K562 (cell line): ENCODE measurements around the gene CMTM8. TPM values are rescaled to one million over a fixed set of nuclear protein-coding genes. Genes with fewer than 3 reads are reported as not detected.

Source experiments
- ATAC-seq: fragments of 200-7000 bp; cut with Tn5 transposase; 3 replicates; pipeline ENCODE4 v1.9.1; 2020; ENCODE audit warnings: moderate library complexity
- BruUV-seq: library from RNA; stranded (reverse); fragments of 400-500 nt; replicated peaks from 2 replicates; lab custom pipeline; 2021; lab: Mats Ljungman, UMichigan
- CTCF ChIA-PET: fragments of 300-600 bp; formaldehyde crosslinking; extraction: SDS; loops from one replicate; lab custom pipeline; 2021; ENCODE audit warnings: low intra/inter-chr PET ratio; lab: Yijun Ruan, JAX
- POLR2A ChIA-PET: fragments of 300-600, 350-650 bp; sonication (Branson Sonifier 250); formaldehyde crosslinking; extraction: SDS; loops from one replicate; lab custom pipeline; 2021; ENCODE audit warnings: antibody characterized with exemption, inconsistent platforms; lab: Yijun Ruan, JAX
- DNase-seq, 4 experiments: peaks; one replicate each; pipeline versions ENCODE4 v3.0.0 to v3.0.0-alpha.2; 2011 to 2018; ENCODE audit warnings: low spot score in 3 of 4, mixed read lengths in 3 of 4; ENCODE audit errors: extremely low read depth in 1 of 4
- FAIRE-seq: peaks from 2 replicates; lab custom pipeline; 2011; peaks lifted over from hg19 to GRCh38; lab: Jason Lieb, UNC
- H2AFZ ChIP-seq: 2 replicates; pipeline ENCODE4 v1.6.0; 2011; ENCODE audit warnings: low read depth, low read length, control low read depth, inconsistent platforms
- H3K27ac ChIP-seq: fragments of 200-600 bp; 3 replicates; pipeline ENCODE4 v1.8.0; 2011; ENCODE audit warnings: low read depth, mild to moderate bottlenecking, control low read depth, inconsistent platforms, low read length, moderate library complexity, mixed read lengths; ENCODE audit errors: extremely low read depth
- H3K27me3 ChIP-seq, 2 experiments: fragments of 300-600 bp in 1 of 2; 2 replicates in 1 of 2; 3 replicates in 1 of 2; pipeline versions ENCODE4 v1.6.0 to v1.8.0; 2011; ENCODE audit warnings: inconsistent platforms in 2 of 2, low read length in 2 of 2, mild to moderate bottlenecking in 1 of 2, mixed read lengths in 1 of 2, moderate library complexity in 1 of 2; ENCODE audit not compliant: control insufficient read depth in 2 of 2, insufficient read depth in 2 of 2
- H3K36me3 ChIP-seq: fragments of 300-600 bp; 3 replicates; pipeline ENCODE4 v1.8.0; 2011; ENCODE audit warnings: mild to moderate bottlenecking, low read length, inconsistent platforms; ENCODE audit not compliant: control insufficient read depth, insufficient read depth
- H3K4me1 ChIP-seq, 2 experiments: fragments of 200-600 bp in 1 of 2; replicated peaks in 1 of 2; 2 replicates in 1 of 2; 3 replicates in 1 of 2; pipeline versions ENCODE4 v1.5.1 to v1.8.0; 2011; ENCODE audit warnings: inconsistent platforms in 2 of 2, low read length in 2 of 2, mild to moderate bottlenecking in 1 of 2, mixed read lengths in 1 of 2, moderate library complexity in 1 of 2; ENCODE audit not compliant: control insufficient read depth in 2 of 2, insufficient read depth in 2 of 2
- H3K4me2 ChIP-seq: 2 replicates; pipeline ENCODE4 v1.6.1; 2011; ENCODE audit warnings: low read length, control low read depth, inconsistent platforms, mixed read lengths; ENCODE audit not compliant: insufficient read depth
- H3K4me3 ChIP-seq: fragments of 200-600 bp; sonication (generic), shearing (Covaris generic); 2 replicates; pipeline ENCODE4 v1.5.1; 2016; ENCODE audit warnings: control low read depth, inconsistent platforms
- H3K79me2 ChIP-seq: fragments of 200-600 bp; 3 replicates; pipeline ENCODE4 v1.8.0; 2011; ENCODE audit warnings: low read length, inconsistent platforms; ENCODE audit not compliant: control insufficient read depth, insufficient read depth
- H3K9ac ChIP-seq, 2 experiments: 2 replicates each; pipeline versions ENCODE4 v1.6.0 to v1.6.1; 2011; ENCODE audit warnings: low read depth in 2 of 2, low read length in 2 of 2, control low read depth in 1 of 2, inconsistent platforms in 1 of 2, mild to moderate bottlenecking in 1 of 2, mixed read lengths in 1 of 2; ENCODE audit not compliant: insufficient read depth in 1 of 2
- H3K9me1 ChIP-seq: one replicate; pipeline ENCODE4 v1.6.0; 2011; ENCODE audit warnings: inconsistent platforms, mild to moderate bottlenecking, low read length, moderate library complexity; ENCODE audit not compliant: control insufficient read depth, insufficient read depth
- H3K9me3 ChIP-seq: replicated peaks from 2 replicates; pipeline ENCODE4 v1.5.1; 2011; ENCODE audit warnings: low read depth, low read length, inconsistent platforms; ENCODE audit not compliant: control insufficient read depth, insufficient read depth
- H4K20me1 ChIP-seq: replicated peaks from 2 replicates; pipeline ENCODE4 v1.6.1; 2011; ENCODE audit warnings: low read length, inconsistent platforms, mixed read lengths; ENCODE audit not compliant: control insufficient read depth, insufficient read depth
- FOXK2 ChIP-seq, 2 experiments: fragments of 450-650 bp; IDR thresholded peaks in 1 of 2; conservative IDR thresholded peaks in 1 of 2; 2 replicates each; pipeline ENCODE4 v1.6.1; 2016; ENCODE audit warnings: low read depth in 2 of 2, mild to moderate bottlenecking in 1 of 2
- RHOXF2B ChIP-seq: fragments of 250-450 bp; sonication (Bioruptor Pico); conservative IDR thresholded peaks from 2 replicates; pipeline ENCODE4 v1.5.1; 2021
- SIN3A ChIP-seq, 2 experiments: fragments of 150-350 bp in 1 of 2; IDR thresholded peaks; 2 replicates each; pipeline ENCODE4 v1.6.1; 2011 to 2016; ENCODE audit warnings: borderline replicate concordance in 2 of 2, low read depth in 2 of 2, low read length in 2 of 2, mild to moderate bottlenecking in 2 of 2, moderate library complexity in 2 of 2; ENCODE audit not compliant: control insufficient read depth in 1 of 2
- TFAM ChIP-seq: fragments of 250-450 bp; sonication (Bioruptor Pico); conservative IDR thresholded peaks from 2 replicates; pipeline ENCODE4 v1.5.0; 2021; ENCODE audit warnings: mild to moderate bottlenecking, moderate library complexity
- ZNF143 ChIP-seq: sonication (generic); formaldehyde crosslinking; IDR thresholded peaks from 2 replicates; pipeline ENCODE4 v1.9.0; 2022; ENCODE audit warnings: mild to moderate bottlenecking, missing genetic modification reagents
- WGBS: fragments of 100-300 bp; shearing (Covaris generic); methylation state at CpG from one replicate; pipeline ENCODE4 v1.1.6; 2016; ENCODE audit warnings: low coverage, mixed read lengths; ENCODE audit not compliant: insufficient coverage; ENCODE audit errors: missing lambda C conversion rate; 5-methylcytosine and 5-hydroxymethylcytosine counted together
- in situ Hi-C: fragments of 300-500 bp; cut with MboI; formaldehyde crosslinking; loops from 4 replicates; pipeline ENCODE4 v1.15.0; 2018; ENCODE audit warnings: inconsistent platforms, mixed read lengths
- intact Hi-C: fragments of 100-400 bp; cut with micrococcal nuclease; formaldehyde crosslinking; loops from 2 replicates; pipeline ENCODE4 v1.14.2; 2022
- polyA plus RNA-seq, 8 experiments: library from polyadenylated mRNA; depleted of rRNA in 4 of 8; stranded (reverse) in 5 of 8; unstranded in 3 of 8; fragments of >200 nt; fragmentation: Nextera tagmentation in 2 of 8; fragmentation: Illumina TruSeq in 1 of 8; extraction: Ambion mirVana in 2 of 8; extraction: Trizol in 1 of 8; gene quantifications; 2 replicates each; pipeline versions ENCODE4 v1.2.1 to v1.2.3, GENCODE V29; 2011 to 2014; ENCODE audit warnings: inconsistent platforms in 1 of 8, missing spikeins in 1 of 8
- total RNA-seq, 7 experiments: library from RNA; depleted of rRNA in 6 of 7; stranded (reverse); fragments of >200 nt in 6 of 7; fragmentation: Illumina TruSeq in 2 of 7; extraction: Trizol in 2 of 7; gene quantifications; 2 replicates each; pipeline versions ENCODE4 v1.2.1 to v1.2.3, GENCODE V29; 2011 to 2021; ENCODE audit warnings: low replicate concordance in 1 of 7
- TF ChIP-seq, protein P1 (sequence below), 2 experiments: fragments of 450-650 bp; IDR thresholded peaks; 2 replicates each; pipeline ENCODE4 v1.6.1; 2018; ENCODE audit warnings: mild to moderate bottlenecking in 2 of 2, low read depth in 1 of 2; ENCODE audit not compliant: partially characterized antibody in 2 of 2

CMTM8 gene
- total and polyA plus RNA-seq, 9 of the 15 experiments (the other 6 are each of a cell fraction or from before 2014, with no cell fraction given), result not detected

DNA sequence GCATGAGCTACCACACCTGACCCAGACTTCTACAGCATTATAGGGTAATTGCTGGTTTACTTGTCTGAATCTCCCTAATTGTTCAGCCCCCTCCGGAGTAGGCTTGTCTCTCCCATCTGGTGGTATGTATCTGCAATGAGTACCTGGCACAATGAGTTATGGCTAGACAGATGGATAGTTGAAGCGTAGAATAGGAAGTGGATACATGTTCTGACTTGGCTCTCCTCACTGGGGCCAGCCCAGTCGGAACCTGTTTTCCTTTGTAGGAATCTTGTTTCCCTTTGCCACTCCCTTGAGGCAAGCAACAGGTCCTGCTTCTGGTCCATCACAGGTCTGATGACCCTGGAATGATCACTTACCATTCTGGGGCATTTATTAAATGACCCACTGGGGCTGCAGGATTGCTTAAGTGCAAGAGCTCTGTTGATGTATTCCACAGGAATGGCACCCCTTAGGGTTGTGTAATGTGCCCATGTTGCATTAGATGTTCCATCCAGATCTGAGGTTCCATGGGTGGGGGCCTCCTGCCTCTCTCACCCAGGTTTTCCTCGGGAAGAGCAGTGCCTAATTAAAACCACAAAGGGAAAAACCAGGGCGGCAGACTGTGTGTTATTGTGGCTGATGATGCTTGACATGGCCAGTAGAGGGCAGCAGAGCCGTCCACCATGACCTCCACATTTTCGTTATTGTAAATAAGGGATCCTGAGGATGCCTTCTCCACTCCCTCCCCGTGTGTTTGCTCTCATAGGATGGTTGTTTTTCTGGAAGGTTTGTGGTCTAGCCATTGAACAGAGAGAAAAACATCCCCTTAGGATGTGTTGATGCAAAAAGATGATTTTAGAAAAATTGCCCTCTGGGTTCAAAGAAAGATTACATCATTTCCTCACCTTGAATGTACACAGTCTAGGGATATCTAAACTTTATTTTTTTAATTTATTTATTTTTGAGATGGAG, 58.0 kb downstream of the CMTM8 start (continued):
- TF ChIP-seq FOXK2 (conservative IDR thresholded peaks at IDR 0.05 in 1 of 2, IDR thresholded peaks at IDR 0.05 in 1 of 2; ENCODE audit: low read depth in 2 of 2), result peak; percentile 95

DNA sequence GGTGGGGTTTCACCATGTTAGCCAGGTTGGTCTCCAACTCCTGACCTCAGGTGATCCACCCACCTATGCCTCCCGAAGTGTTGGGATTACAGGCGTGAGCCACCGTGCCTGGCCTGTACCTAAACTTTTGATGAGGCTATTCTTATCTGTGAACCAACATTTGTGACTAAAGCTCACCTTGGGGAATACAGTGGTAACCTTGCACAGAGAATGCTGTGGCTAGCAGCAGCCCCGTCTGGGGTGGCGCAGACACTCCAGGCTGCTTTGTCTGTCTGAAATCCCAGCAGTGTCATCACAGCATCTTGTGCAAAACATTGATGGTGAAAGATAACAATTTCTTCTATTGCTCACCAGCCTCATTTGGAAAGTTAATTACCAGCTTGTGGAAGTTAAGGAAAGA, 58.9 kb downstream of the CMTM8 start:
- H4K20me1 ChIP-seq, result no peaks in the 10 kb centered on the region
- H3K36me3 ChIP-seq, result no peaks in the 10 kb centered on the region
- H3K9ac ChIP-seq, result no peak overlapping the region
- ATAC-seq, result peak; percentile 21; the same call in 1 of the 3 replicates
- BruUV-seq, result no TSS peak
- POLR2A ChIA-PET, result interaction anchor here (0.6 to 1.5 kb wide), 3 partner anchors 9 to 93 kb away, joined by 3 to 8 read pairs (median 5); no protein-coding TSS in a partner anchor
- DNase-seq, result no peak
- peaks cover 2 to 11% of the 10 kb centered on the region in 2 experiments; a peak in 4 of 5 replicates for H3K27me3 ChIP-seq
- no peaks in the 10 kb centered on the region for H3K79me2 ChIP-seq
- CTCF ChIA-PET, result interaction anchor here (1.5 kb wide), 1 partner anchor 367 kb away, joined by 4 read pairs; no protein-coding TSS in a partner anchor
- no peak overlapping the region for H3K4me3 ChIP-seq
- H3K9me3 ChIP-seq, result no peaks in the 10 kb centered on the region
- in situ Hi-C loops, result no loop called here
- no peak overlapping the region for H3K4me2 ChIP-seq
- TF ChIP-seq SIN3A (IDR thresholded peaks at IDR 0.05; ENCODE audit: borderline replicate concordance in 2 of 2, control insufficient read depth in 1 of 2, low read depth in 2 of 2, low read length in 2 of 2) (no peak), TFAM (CRISPR knock-in tag) (no peak), RHOXF2B (CRISPR knock-in tag) (no peak), ZNF143 (CRISPR knock-in tag) (no peak)
- TF ChIP-seq, protein P1, sequence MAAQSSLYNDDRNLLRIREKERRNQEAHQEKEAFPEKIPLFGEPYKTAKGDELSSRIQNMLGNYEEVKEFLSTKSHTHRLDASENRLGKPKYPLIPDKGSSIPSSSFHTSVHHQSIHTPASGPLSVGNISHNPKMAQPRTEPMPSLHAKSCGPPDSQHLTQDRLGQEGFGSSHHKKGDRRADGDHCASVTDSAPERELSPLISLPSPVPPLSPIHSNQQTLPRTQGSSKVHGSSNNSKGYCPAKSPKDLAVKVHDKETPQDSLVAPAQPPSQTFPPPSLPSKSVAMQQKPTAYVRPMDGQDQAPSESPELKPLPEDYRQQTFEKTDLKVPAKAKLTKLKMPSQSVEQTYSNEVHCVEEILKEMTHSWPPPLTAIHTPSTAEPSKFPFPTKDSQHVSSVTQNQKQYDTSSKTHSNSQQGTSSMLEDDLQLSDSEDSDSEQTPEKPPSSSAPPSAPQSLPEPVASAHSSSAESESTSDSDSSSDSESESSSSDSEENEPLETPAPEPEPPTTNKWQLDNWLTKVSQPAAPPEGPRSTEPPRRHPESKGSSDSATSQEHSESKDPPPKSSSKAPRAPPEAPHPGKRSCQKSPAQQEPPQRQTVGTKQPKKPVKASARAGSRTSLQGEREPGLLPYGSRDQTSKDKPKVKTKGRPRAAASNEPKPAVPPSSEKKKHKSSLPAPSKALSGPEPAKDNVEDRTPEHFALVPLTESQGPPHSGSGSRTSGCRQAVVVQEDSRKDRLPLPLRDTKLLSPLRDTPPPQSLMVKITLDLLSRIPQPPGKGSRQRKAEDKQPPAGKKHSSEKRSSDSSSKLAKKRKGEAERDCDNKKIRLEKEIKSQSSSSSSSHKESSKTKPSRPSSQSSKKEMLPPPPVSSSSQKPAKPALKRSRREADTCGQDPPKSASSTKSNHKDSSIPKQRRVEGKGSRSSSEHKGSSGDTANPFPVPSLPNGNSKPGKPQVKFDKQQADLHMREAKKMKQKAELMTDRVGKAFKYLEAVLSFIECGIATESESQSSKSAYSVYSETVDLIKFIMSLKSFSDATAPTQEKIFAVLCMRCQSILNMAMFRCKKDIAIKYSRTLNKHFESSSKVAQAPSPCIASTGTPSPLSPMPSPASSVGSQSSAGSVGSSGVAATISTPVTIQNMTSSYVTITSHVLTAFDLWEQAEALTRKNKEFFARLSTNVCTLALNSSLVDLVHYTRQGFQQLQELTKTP (IDR thresholded peaks at IDR 0.05; ENCODE audit: low read depth in 1 of 2, partially characterized antibody in 2 of 2), result no peak
- TF ChIP-seq, all 486 proteins: peak for 0
- Histone ChIP-seq H3K9me1 (no peaks in the 10 kb centered on the region), H3K27ac (no peak overlapping the region), H2AFZ (no peak overlapping the region), H3K4me1 (no peaks in the 10 kb centered on the region)
- no peak for FAIRE-seq
- intact Hi-C loops, result loop anchor here (2.0 to 5.0 kb wide), 3 partner anchors 101 to 170 kb away; no protein-coding TSS in a partner anchor
- WGBS, result 8% methylated on average over 5 of the region's 5 CpGs
